Choroid plexus epithelial cell (primary cell): ENCODE results near the gene PEX5L.
"Not testable (repeated sequence)": the region's sequence is repeated elsewhere in the genome, so short reads cannot be mapped to it uniquely, and the experiment has no call there.

ENCODE experiments used
- DNase-seq: peaks from one replicate; pipeline ENCODE4 v3.0.0-alpha.2; 2010; ENCODE audit warnings: low read depth
- H3K4me3 ChIP-seq: 2 replicates; pipeline ENCODE4 v1.5.1; 2011; ENCODE audit warnings: low read depth, mild to moderate bottlenecking, control low read depth, low read length, moderate library complexity
- CTCF ChIP-seq: conservative IDR thresholded peaks from 2 replicates; pipeline ENCODE4 v1.5.1; 2011; ENCODE audit warnings: low read depth, mild to moderate bottlenecking, control low read depth, inconsistent platforms, low read length, moderate library complexity

The PEX5L gene

DNA sequence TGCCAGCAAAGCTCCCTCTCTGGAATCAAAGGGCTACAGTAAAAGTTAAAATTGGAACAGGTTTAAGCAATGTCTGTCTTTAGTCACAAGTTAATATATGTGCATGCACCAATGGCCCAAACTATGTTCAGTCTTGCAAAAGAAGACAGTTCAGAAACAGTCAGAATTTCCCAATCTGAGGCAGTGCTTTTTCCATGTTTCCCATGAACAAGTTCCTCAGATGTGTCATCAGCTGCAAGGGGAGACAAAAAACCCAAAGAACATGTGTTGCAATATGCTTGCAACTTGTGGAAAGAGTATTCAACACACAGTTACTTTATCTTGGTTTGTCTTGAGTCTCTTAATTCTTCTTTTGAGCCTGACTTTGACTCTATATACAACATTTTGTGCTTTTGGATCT, 235.5 kb downstream of the PEX5L start:
- H3K4me3 ChIP-seq: no peak overlapping the region
- peak; percentile 97 for DNase-seq
- TF ChIP-seq CTCF: no peak

DNA sequence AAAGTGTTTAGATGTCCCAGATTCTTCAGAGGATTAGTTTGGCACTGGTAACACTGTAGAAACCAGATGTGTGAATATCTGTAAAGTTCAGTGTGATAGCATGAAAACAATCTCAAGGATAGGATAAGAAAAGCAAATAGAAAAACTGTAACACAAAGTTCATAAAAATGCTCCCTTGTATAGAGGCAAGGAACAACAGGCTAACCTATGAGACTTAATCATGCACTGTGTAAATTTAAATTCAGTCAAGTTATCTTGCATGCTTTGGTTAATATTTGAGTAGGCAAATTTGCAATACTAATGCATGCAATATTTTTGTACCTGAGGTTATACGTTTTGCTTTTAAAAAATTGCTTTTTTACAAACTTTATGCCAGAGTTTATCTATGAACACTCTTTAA, 239.5 kb downstream of the PEX5L start:
- no peak overlapping the region for H3K4me3 ChIP-seq
- no peak for TF ChIP-seq CTCF
- no peak for DNase-seq

DNA sequence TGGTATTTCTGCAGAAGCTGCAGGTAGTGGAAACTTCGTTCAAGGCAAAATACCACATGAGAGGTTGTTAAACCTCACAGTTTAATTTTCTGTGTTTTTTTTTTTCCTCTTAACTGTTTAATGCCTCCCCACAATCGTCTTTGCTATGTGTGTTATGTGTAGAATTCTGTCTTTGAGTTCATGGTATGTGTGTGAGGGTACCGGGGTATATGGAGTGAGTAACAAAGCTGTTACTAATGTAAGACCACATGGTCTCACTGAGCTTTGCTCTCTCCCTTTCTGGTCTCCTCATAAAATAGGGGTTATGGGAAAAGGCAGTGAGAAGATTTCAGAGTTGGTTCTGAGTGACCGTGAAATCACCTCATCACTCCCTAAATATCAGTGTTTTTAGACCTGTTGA, 240.3 kb downstream of the PEX5L start:
- TF ChIP-seq CTCF: no peak
- no peak overlapping the region for H3K4me3 ChIP-seq
- peak; percentile 4 for DNase-seq

DNA sequence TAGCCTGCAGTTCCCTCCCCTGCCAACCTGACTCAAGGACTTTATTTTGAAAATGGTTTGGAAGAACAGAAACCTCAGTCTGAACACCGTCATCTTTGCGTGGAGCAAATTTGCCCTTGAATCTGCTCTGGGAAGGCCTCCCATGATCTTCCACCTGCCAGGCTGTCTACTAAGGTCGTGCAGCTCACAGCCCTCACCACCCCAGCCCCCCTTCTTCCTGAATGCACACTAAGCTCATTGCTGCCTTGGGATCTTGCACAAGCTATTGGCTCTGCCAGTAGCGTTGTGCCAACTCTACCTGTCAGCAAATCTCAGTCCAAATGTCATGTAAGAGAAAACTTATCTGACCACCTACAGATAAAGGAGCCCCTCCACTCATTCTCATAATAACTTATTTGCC, 242.4 kb downstream of the PEX5L start:
- no peak overlapping the region for H3K4me3 ChIP-seq
- DNase-seq: no peak
- no peak for TF ChIP-seq CTCF

- no peak for DNase-seq
- TF ChIP-seq CTCF: no peak
- H3K4me3 ChIP-seq: no peak overlapping the region
Measured at GRCh38 chr3:179791793-179792192, 244.9 kb downstream of the PEX5L start.

DNA sequence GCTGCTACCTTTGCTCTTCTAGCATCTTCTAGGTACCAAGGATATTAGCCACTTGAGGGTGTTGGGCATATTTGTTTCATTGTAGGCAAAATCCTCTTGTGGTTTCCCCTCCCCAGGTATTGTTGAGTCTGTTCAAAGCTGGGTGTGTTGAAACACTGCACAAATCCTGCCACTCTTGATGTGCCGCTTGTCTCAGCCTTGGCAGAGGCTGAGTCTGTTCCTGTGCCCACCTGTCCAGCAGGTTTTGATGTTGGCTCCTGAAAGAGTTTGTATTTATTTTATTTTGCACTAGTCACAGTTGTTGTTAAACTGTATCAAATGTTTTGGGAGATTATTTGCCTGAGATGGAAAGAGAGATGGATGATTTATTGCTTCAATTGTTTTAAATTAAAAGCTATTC, 247.7 kb downstream of the PEX5L start:
- TF ChIP-seq CTCF: no peak
- H3K4me3 ChIP-seq: no peak overlapping the region
- no peak for DNase-seq

- peak; percentile 40 for DNase-seq
- not testable (repeated sequence) for H3K4me3 ChIP-seq
Measured at GRCh38 chr3:179782841-179783240, 253.9 kb downstream of the PEX5L start.
